Peyer's patch (tissue), 4 donors: Measurements from ENCODE around the gene SOX6.

Experiments
- POLR2A ChIP-seq, 2 donors: fragments of 450-650 bp; IDR thresholded peaks; one replicate each; pipeline ENCODE4 v1.5.1; 2017; ENCODE audit warnings: antibody characterized with exemption in 2 of 2, mild to moderate bottlenecking in 2 of 2, moderate library complexity in 2 of 2
- TF ChIP-seq, protein P1 (sequence below), 6 experiments: fragments of 450-650 bp in 4 of 6; fragments of 200-600 bp in 2 of 6; sonication (generic) in 1 of 6; IDR thresholded peaks; one replicate each; pipeline ENCODE4 v1.5.1; 2017 to 2019; ENCODE audit warnings: antibody characterized with exemption in 6 of 6, mild to moderate bottlenecking in 3 of 6, moderate library complexity in 1 of 6

DNA sequence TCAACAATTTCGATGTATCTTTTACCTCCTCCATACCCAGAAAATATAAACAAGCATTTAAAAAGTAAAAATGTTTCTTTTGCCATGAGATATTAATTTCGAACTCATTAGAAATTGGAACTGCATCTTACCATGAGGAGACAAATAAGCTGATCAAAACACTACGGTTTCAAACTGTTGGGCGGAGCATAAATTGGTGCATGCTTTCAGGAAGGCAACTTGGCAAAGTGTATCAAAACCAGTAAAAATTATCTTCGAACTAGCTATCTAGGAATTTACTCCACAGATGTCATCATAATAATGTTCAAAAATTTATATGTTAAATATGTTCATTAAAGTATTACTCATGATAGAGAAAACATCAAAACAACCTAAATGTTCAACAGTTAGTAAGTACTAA is 21.4 kb upstream of the SOX6 start:
- TF ChIP-seq, protein P1, sequence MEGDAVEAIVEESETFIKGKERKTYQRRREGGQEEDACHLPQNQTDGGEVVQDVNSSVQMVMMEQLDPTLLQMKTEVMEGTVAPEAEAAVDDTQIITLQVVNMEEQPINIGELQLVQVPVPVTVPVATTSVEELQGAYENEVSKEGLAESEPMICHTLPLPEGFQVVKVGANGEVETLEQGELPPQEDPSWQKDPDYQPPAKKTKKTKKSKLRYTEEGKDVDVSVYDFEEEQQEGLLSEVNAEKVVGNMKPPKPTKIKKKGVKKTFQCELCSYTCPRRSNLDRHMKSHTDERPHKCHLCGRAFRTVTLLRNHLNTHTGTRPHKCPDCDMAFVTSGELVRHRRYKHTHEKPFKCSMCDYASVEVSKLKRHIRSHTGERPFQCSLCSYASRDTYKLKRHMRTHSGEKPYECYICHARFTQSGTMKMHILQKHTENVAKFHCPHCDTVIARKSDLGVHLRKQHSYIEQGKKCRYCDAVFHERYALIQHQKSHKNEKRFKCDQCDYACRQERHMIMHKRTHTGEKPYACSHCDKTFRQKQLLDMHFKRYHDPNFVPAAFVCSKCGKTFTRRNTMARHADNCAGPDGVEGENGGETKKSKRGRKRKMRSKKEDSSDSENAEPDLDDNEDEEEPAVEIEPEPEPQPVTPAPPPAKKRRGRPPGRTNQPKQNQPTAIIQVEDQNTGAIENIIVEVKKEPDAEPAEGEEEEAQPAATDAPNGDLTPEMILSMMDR (IDR thresholded peaks at IDR 0.05) = no peak
- no peak for TF ChIP-seq POLR2A (IDR thresholded peaks at IDR 0.05)
